Measurements from ENCODE around the gene ZNF750. TPM values are rescaled to one million over a fixed set of nuclear protein-coding genes. Genes with fewer than 3 reads are reported as not detected.

Gene ZNF750
- polyA plus RNA-seq, 1 experiment = not detected

DNA sequence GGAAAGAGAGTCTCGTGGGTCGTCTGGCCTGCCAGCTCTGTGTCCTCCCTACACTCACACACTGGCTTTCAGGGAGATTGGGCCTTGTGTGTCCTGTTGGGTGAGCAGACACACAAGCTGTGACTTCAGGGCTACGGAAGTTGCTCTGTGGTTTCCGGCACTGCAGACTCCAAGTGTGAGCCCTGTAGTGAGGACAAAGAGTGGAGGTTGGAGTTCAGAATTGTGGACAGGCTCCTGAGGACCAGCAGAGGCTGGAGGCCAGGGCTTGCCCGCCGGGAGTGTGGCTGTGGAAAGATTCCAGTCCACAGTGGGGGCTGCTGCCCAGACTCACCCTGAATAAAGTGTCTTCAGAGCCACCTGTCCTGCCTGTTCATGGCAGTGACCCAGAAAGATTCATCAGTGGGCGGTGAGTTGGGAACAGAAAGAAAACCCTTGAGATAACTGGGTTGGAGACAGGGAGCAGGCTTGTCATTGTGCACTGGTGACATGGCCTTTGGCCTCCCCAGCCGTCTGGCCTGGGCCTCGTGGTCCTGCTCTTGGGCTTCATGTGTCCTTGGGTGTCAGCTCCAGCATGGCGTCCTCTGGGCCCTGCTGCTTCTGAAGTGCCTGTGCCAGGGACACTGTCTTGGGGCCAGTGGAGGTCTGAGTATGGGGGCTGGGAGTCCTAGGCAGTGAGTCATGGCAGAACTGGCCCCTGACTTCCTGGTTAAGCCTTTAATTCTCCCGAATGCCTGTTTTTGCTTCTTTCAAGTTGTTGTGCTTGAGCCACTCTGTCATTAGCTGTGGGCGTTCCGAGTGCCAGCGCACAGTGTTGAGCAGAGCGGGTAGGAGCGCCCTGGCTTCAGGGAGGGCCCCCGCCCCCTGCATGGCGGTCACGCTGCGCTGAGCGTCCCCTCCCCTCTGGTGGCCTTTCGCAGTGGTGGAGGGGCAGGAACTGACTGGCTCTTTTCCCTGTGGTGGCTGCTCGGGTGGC, 19.9 kb upstream of the ZNF750 start:
- Histone ChIP-seq H3K36me3 (ENCODE audit: control insufficient read depth, insufficient read depth, low read length) (no peaks in the 10 kb centered on the region), H3K27me3 (ENCODE audit: control insufficient read depth, insufficient read depth, low read length) (no peaks in the 10 kb centered on the region), H3K4me3 (ENCODE audit: low read depth, low read length) (no peak overlapping the region)
- POLR2A ChIA-PET = no interaction called here
- CTCF ChIA-PET = no interaction called here
- TF ChIP-seq, protein P1, sequence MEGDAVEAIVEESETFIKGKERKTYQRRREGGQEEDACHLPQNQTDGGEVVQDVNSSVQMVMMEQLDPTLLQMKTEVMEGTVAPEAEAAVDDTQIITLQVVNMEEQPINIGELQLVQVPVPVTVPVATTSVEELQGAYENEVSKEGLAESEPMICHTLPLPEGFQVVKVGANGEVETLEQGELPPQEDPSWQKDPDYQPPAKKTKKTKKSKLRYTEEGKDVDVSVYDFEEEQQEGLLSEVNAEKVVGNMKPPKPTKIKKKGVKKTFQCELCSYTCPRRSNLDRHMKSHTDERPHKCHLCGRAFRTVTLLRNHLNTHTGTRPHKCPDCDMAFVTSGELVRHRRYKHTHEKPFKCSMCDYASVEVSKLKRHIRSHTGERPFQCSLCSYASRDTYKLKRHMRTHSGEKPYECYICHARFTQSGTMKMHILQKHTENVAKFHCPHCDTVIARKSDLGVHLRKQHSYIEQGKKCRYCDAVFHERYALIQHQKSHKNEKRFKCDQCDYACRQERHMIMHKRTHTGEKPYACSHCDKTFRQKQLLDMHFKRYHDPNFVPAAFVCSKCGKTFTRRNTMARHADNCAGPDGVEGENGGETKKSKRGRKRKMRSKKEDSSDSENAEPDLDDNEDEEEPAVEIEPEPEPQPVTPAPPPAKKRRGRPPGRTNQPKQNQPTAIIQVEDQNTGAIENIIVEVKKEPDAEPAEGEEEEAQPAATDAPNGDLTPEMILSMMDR (IDR thresholded peaks at IDR 0.05; ENCODE audit: insufficient read depth, low read depth, low read length) = no peak
- DNase-seq (ENCODE audit: low read depth) = no peak

DNA sequence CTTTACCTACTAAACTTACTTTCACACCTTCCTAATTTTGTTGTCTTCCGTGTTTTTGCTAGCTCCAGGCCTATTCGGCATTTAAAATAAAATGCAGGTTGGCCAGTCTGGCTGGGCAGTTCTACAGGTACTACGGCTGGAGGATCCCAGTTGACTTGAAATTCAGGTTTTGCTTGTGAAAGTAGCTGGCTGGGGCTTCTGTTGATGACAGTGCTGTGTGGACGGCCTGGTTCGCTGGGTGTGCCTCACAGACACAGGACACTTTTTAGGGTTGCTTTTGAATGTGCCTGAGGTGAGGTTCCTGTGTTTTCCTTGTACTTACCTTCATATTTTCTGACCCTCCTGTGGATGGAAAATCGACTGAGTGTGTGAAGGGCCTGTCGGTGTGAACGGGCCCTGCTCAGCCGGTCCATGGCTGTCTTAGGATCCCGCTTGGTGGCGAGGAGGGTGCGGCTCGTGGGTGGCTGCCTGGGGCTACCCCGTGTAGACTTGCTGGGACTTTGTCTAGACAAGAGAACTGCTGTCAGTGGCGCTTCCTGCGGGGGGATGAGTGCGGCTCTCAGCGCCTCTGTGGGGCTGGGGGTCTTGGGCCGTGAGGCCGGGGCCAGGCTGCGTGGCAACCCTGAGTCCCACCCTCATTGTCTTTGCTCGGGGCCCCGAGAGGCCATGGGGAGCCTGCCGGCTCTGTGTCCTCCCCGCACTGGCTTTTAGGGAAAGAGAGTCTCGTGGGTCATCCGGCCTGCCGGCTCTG, 18.7 kb upstream of the ZNF750 start:
- DNase-seq (ENCODE audit: low read depth) = no peak
- ChIA-PET CTCF (no interaction called here), POLR2A (no interaction called here)
- H3K36me3 ChIP-seq (ENCODE audit: control insufficient read depth, insufficient read depth, low read length) = no peaks in the 10 kb centered on the region
- no peak overlapping the region for H3K4me3 ChIP-seq (ENCODE audit: low read depth, low read length)
- H3K27me3 ChIP-seq (ENCODE audit: control insufficient read depth, insufficient read depth, low read length) = no peaks in the 10 kb centered on the region
- TF ChIP-seq, protein P1 (IDR thresholded peaks at IDR 0.05; ENCODE audit: insufficient read depth, low read depth, low read length) = no peak

DNA sequence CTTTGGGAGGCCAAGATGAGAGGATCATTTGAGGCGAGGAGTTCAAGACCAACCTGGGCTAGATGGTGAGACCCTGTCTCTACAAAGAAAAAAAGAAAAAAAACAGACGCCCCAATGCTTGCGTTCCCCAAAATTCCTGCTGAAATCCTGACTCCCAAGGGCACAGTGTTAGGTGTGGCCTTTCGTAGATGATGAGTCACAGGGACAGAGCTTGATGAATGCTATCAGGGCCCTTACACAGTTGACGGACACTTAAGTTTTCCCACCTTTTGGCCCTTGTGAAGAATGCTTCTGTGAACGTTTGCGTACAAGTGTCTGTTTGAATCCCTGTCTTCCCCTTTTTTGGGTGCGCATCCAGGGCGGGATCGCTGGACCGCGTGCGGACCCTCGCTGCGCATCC, 16.5 kb upstream of the ZNF750 start:
- no peak for DNase-seq (ENCODE audit: low read depth)
- ChIA-PET CTCF (no interaction called here), POLR2A (no interaction called here)

DNA sequence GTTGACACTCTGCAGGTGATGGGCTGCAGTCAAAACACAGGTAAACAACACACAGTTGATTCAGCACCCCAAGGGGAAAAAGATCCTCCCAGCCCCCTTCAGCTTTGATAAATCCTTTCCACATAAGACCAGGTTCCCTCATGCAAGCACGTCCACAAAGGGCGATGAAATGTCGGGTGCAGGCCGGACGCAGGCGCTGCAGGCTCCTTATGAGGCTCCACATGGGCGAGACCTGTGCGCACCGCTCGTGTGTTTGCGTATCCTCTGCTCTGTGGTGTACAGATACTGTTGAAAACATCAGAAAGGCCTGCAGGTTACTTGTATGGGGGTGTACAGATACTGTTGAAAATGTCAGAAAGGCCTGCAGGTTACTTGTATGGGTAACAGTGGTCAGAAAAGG, 14.4 kb upstream of the ZNF750 start:
- POLR2A ChIA-PET = no interaction called here
- Histone ChIP-seq H3K4me3 (ENCODE audit: low read depth, low read length) (no peak overlapping the region), H3K27me3 (ENCODE audit: control insufficient read depth, insufficient read depth, low read length) (no peaks in the 10 kb centered on the region), H3K36me3 (ENCODE audit: control insufficient read depth, insufficient read depth, low read length) (no peaks in the 10 kb centered on the region)
- TF ChIP-seq, protein P1 (IDR thresholded peaks at IDR 0.05; ENCODE audit: insufficient read depth, low read depth, low read length) = no peak
- CTCF ChIA-PET = interaction anchor here (1.1 kb wide), 1 partner anchor 15 kb away, joined by 3 read pairs; the partner anchor contains the start of gene ZNF750
- DNase-seq (ENCODE audit: low read depth) = no peak

More for the DNA sequence above, 16.5 kb upstream of the ZNF750 start:
- Histone ChIP-seq H3K27me3 (ENCODE audit: control insufficient read depth, insufficient read depth, low read length) (no peaks in the 10 kb centered on the region), H3K36me3 (ENCODE audit: control insufficient read depth, insufficient read depth, low read length) (no peaks in the 10 kb centered on the region), H3K4me3 (ENCODE audit: low read depth, low read length) (no peak overlapping the region)
- TF ChIP-seq, protein P1 (IDR thresholded peaks at IDR 0.05; ENCODE audit: insufficient read depth, low read depth, low read length) = no peak

DNA sequence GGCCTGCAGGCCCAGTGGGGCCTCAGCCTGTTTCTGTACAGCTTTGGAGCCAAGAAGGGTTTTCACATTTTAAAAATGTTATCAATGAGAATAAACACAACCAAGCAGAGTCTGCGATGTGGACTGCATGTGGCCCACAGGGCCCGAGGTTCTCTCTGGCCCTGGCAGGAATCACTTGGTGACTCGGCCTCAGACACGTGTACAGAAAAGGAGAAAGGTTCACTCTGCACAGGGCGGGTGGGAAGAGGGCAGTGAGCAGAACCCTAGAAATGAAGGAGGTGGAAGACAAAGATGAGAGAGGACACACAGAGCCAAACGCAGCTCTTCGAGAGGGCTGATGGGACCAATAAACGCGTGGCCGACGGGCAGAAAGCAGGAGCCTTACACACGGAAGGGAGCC, 11.6 kb upstream of the ZNF750 start:
- POLR2A ChIA-PET = no interaction called here
- H3K27me3 ChIP-seq (ENCODE audit: control insufficient read depth, insufficient read depth, low read length) = no peaks in the 10 kb centered on the region

More for the DNA sequence above, 11.6 kb upstream of the ZNF750 start:
- Histone ChIP-seq H3K4me3 (ENCODE audit: low read depth, low read length) (no peak overlapping the region), H3K36me3 (ENCODE audit: control insufficient read depth, insufficient read depth, low read length) (no peaks in the 10 kb centered on the region)
- CTCF ChIA-PET = interaction anchor here (0.8 kb wide), 1 partner anchor 10 kb away, joined by 3 read pairs; no protein-coding TSS in a partner anchor
- TF ChIP-seq, protein P1 (IDR thresholded peaks at IDR 0.05; ENCODE audit: insufficient read depth, low read depth, low read length) = no peak
- no peak for DNase-seq (ENCODE audit: low read depth)

All from BJ (cell line).